ENCODE results near the gene KRT72.

KRT72 gene

DNA sequence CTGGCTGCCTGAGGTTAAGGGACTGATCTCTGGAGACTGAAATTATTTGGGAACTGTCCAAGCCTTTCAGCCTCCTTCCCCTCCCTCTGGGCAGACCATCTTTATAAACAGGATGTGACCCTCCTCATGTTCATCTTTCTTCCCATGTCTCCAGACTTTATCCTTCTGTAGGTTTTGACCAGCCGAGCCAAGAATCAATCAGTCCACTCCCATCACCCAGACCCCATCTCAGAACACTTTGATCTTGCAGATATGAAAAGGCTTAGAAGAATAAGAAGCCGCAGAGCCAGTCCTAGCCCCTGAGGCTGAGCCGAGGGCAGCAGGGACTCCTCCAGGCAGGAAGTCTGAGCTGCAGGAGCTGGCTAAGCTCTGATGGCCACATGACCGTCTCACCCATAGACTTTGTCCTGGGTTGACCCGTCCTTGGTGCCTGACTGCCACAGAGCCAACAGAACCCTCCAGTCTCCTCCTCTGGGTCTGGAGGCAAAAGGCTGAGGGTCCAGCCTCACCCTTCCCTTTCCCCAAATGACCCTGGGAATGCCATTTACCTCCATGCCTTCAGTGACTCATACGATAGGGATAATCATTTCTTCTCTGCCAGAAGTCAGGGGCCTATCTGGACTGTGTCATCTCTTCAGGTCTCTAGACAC, 49.9 kb downstream of the KRT72 start:
- H3K9me3 ChIP-seq (ENCODE audit: insufficient read depth, low read depth, low read length), result no peaks in the 10 kb centered on the region
- no peak overlapping the region for H3K9ac ChIP-seq (ENCODE audit: low read depth, low read length)
- H3K4me3 ChIP-seq (ENCODE audit: low read length), result no peak overlapping the region
- H3K36me3 ChIP-seq (ENCODE audit: insufficient read depth, low read depth, low read length), result no peaks in the 10 kb centered on the region
- H3K27ac ChIP-seq (ENCODE audit: low read length), result no peak overlapping the region
- H3K4me1 ChIP-seq (ENCODE audit: insufficient read depth, low read length), result no peaks in the 10 kb centered on the region
- H3K27me3 ChIP-seq (ENCODE audit: insufficient read depth, low read length), result no peaks in the 10 kb centered on the region; the same call in 1 of the 2 replicates

DNA sequence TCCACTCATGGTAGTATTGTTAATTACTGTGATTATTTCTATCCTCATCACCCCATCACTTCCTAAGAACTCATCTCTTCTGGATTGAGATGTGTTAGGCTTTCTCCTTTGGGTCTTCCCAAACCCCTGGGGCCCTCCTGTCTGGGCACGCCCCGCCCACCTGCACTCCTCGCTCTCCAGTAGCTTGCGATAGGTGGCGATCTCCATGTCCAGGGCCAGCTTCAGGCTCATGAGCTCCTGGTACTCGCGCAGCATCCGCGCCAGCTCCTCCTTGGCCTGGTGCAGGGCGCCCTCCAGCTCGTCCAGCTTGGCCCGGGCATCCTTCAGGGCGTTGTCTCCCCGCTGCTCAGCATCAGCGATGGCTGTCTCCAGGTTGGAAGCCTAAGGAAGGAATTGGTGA, 55.1 kb downstream of the KRT72 start:
- Histone ChIP-seq H3K4me3 (ENCODE audit: low read length) (no peak overlapping the region), H3K36me3 (ENCODE audit: insufficient read depth, low read depth, low read length) (no peaks in the 10 kb centered on the region), H3K4me1 (ENCODE audit: insufficient read depth, low read length) (no peaks in the 10 kb centered on the region), H3K27ac (ENCODE audit: low read length) (no peak overlapping the region), H3K27me3 (ENCODE audit: insufficient read depth, low read length) (no peaks in the 10 kb centered on the region; the same call in 1 of the 2 replicates), H3K9me3 (ENCODE audit: insufficient read depth, low read depth, low read length) (no peaks in the 10 kb centered on the region), H3K9ac (ENCODE audit: low read depth, low read length) (no peak overlapping the region)

DNA sequence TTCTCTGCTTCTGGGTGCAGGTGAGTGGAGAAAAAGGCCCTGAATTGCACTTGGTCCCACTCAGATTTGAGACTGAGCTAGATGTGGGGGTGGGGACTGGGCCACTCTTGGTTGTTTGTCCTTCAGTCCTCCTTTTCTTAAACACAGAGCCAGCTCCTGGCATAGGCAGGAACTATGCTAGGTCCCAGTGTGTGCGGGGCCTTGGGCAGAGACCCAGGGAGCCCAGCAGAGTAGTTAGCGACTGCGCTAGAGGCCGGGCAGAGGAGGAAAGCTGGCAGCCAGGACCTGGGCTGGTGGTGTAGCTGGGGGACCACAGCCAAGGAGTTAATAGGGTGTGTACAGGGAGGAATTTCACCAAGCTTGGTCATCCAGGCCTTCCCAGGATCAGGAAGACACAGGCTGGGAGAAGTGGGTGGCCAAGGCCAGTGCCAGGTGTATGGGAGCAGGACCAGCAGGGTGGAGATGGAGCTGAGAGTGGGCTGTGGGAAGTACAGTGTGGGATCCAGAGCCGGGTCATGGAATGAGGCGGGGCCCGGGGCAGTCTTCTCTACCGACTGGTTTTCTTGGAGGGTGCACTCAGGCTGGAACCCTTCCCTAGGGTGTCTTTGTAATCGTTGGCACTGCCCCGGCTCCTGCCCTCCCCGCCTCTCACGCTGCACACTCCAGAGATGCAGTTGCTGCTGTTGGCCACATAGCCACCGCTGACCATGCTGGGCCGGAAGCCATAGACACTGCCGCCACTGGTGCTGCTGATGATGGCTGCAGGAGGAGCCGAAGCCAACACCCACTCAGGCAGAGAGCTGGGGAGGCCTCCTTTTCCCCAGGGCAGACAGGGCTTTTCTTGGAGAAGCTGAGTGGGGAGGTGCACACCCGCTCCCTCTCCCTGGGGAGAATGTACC, 57.0 kb downstream of the KRT72 start:
- no peaks in the 10 kb centered on the region for H3K36me3 ChIP-seq (ENCODE audit: insufficient read depth, low read depth, low read length)
- H3K27ac ChIP-seq (ENCODE audit: low read length), result no peak overlapping the region
- H3K9ac ChIP-seq (ENCODE audit: low read depth, low read length), result no peak overlapping the region
- H3K4me1 ChIP-seq (ENCODE audit: insufficient read depth, low read length), result no peaks in the 10 kb centered on the region
- no peak overlapping the region for H3K4me3 ChIP-seq (ENCODE audit: low read length)
- no peaks in the 10 kb centered on the region; the same call in 1 of the 2 replicates for H3K27me3 ChIP-seq (ENCODE audit: insufficient read depth, low read length)
- H3K9me3 ChIP-seq (ENCODE audit: insufficient read depth, low read depth, low read length), result no peaks in the 10 kb centered on the region

DNA sequence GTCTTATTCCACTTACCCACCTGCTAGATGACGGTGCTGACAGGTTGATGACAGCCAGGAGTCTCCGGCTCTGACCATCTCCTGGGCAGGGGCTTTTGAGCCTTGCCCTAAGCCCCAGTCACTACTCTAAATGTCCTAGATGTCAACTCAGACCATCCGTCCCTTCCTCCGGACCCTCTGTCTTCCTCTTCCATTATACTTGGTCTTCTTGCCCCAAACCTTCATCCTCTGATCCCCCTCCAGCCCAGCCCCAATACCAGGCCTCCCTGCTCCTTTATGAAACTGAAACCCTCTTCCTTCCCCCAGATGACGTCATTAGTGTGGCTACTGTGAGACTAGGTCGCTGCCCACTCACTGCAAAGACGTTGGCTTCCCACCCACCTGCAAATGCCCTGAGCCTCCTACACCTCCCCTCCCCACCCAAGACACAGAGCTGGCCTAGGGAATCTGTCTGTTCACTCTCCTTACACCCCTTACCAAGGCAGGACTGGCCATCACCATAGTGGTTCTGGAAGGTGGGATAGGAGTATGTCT, 58.4 kb downstream of the KRT72 start:
- H3K9me3 ChIP-seq (ENCODE audit: insufficient read depth, low read depth, low read length), result no peaks in the 10 kb centered on the region
- no peak overlapping the region for H3K27ac ChIP-seq (ENCODE audit: low read length)
- H3K36me3 ChIP-seq (ENCODE audit: insufficient read depth, low read depth, low read length), result no peaks in the 10 kb centered on the region
- H3K9ac ChIP-seq (ENCODE audit: low read depth, low read length), result no peak overlapping the region
- H3K4me3 ChIP-seq (ENCODE audit: low read length), result no peak overlapping the region
- H3K4me1 ChIP-seq (ENCODE audit: insufficient read depth, low read length), result no peaks in the 10 kb centered on the region
- no peaks in the 10 kb centered on the region; the same call in 1 of the 2 replicates for H3K27me3 ChIP-seq (ENCODE audit: insufficient read depth, low read length)

DNA sequence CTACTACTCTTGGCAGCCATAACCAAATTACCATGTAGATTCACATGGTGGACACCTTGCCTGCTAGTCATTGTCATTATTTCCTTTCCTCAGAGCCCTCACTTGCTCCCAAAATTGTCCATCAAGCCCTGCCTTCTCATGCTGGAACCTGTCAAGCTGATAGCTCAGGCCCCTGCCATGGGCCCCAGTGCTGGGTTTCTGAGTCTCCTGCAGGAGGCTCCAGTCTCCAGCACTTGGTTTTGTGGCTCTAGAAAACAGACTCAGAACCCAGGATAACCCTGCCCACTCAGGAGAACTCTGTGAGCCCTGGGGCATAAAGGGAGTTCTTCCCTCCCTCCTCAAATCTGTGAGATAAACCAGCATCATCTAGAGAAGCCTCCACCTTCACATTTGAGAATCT, 59.1 kb downstream of the KRT72 start:
- no peaks in the 10 kb centered on the region for H3K9me3 ChIP-seq (ENCODE audit: insufficient read depth, low read depth, low read length)
- no peaks in the 10 kb centered on the region for H3K36me3 ChIP-seq (ENCODE audit: insufficient read depth, low read depth, low read length)
- H3K27ac ChIP-seq (ENCODE audit: low read length), result no peak overlapping the region
- no peaks in the 10 kb centered on the region; the same call in 1 of the 2 replicates for H3K27me3 ChIP-seq (ENCODE audit: insufficient read depth, low read length)
- H3K4me3 ChIP-seq (ENCODE audit: low read length), result no peak overlapping the region
- H3K4me1 ChIP-seq (ENCODE audit: insufficient read depth, low read length), result no peaks in the 10 kb centered on the region
- no peak overlapping the region for H3K9ac ChIP-seq (ENCODE audit: low read depth, low read length)

DNA sequence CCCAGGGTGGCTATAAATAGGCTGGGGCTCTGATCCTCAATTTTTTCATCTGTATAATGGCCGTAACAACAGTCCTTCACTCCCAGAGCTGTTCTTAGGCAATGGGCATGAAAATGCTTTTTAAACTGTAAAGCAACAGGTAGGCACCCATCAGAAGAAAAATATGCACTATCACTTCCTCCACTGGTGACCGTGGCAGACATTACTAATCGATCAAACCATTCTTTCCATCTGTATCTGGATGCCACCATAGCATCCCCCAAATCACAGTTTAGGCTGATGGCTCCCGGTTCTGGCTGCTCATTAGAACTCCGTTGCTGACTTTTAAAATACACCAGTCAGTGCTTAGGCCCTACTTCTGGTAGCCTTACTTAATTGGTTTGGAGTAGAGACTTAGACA, 59.6 kb downstream of the KRT72 start:
- Histone ChIP-seq H3K4me3 (ENCODE audit: low read length) (no peak overlapping the region), H3K27me3 (ENCODE audit: insufficient read depth, low read length) (no peaks in the 10 kb centered on the region; the same call in 1 of the 2 replicates), H3K36me3 (ENCODE audit: insufficient read depth, low read depth, low read length) (no peaks in the 10 kb centered on the region), H3K27ac (ENCODE audit: low read length) (no peak overlapping the region), H3K9ac (ENCODE audit: low read depth, low read length) (no peak overlapping the region), H3K4me1 (ENCODE audit: insufficient read depth, low read length) (no peaks in the 10 kb centered on the region), H3K9me3 (ENCODE audit: insufficient read depth, low read depth, low read length) (no peaks in the 10 kb centered on the region)

DNA sequence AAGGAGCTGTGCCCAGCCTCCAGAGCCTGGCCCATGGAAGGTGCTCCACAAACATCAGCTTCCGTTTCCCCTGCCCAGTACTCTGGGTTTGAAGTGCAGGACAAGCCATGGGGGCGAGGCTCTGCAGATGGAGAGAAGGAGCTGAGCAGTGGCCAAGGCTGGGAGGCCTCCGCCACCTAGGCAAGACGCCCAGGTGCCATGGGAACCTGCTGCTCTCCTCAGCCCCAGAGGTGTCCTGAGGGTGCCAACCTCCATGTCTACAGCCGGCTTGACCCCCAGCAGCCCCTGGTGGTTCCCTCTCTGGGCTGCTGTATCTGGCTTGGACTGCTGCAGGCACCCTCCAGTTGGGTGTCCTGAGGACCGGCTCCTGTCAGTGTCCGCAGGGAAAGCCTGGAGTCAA, 60.7 kb downstream of the KRT72 start:
- no peaks in the 10 kb centered on the region for H3K36me3 ChIP-seq (ENCODE audit: insufficient read depth, low read depth, low read length)
- no peak overlapping the region for H3K4me3 ChIP-seq (ENCODE audit: low read length)
- no peak overlapping the region for H3K9ac ChIP-seq (ENCODE audit: low read depth, low read length)
- no peak overlapping the region for H3K27ac ChIP-seq (ENCODE audit: low read length)
- H3K27me3 ChIP-seq (ENCODE audit: insufficient read depth, low read length), result no peaks in the 10 kb centered on the region
- no peaks in the 10 kb centered on the region for H3K4me1 ChIP-seq (ENCODE audit: insufficient read depth, low read length)
- H3K9me3 ChIP-seq (ENCODE audit: insufficient read depth, low read depth, low read length), result no peaks in the 10 kb centered on the region

DNA sequence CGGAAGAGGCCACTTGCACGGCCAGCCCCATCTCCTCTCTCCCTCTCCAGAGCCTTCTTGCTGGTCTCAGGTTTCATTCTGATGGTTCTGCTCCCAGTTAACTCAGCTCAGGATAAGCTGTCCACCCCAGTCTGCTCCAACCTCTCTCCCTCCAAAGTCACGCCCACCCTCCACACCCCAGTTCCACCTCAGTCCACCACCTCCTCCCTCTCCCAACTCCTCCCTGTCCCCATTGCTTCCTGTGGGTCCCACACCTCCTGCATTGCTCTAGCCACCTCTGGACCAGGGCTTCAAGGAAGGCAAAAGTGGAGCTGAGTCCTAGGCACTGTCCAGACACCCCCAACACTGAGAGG, 61.5 kb downstream of the KRT72 start:
- no peaks in the 10 kb centered on the region for H3K27me3 ChIP-seq (ENCODE audit: insufficient read depth, low read length)
- H3K9me3 ChIP-seq (ENCODE audit: insufficient read depth, low read depth, low read length), result no peaks in the 10 kb centered on the region
- H3K4me1 ChIP-seq (ENCODE audit: insufficient read depth, low read length), result no peaks in the 10 kb centered on the region
- H3K4me3 ChIP-seq (ENCODE audit: low read length), result no peak overlapping the region
- no peaks in the 10 kb centered on the region for H3K36me3 ChIP-seq (ENCODE audit: insufficient read depth, low read depth, low read length)
- no peak overlapping the region for H3K9ac ChIP-seq (ENCODE audit: low read depth, low read length)
- H3K27ac ChIP-seq (ENCODE audit: low read length), result no peak overlapping the region

DNA sequence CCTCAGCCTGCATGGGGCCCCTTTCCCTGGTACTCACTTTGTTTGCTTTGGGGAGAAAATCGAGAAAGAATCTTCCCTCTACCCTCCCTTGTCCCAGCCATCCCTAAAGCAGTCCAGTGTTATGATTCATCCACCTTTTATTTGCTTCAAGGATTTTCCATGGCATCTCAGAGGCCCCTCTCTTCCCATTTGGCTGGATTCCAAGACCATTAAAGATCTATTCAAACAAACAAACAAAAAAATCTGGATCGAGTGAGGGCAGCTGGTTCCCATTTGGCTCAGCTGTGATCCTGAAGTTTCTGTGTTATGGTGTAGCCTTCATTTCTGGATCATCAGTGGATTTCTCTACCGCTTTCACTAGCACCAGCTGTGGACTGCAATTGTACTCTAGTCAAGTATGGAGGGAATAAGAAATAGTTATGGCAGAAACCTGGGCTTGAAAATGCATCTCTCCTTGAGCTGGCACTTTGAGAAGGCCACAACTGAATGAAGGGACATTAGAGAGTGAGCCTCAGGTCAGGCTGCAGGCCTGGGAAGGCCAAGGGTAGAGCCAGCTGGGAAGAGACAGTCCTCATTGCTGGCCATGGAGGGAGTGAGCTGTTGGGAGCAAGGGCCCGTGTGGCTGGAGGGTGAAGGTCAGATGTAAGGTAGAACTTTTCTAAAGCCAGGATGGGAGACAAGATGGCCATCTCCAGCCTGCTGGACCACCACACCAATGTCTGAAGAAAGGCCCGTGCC, 62.0 kb downstream of the KRT72 start:
- H3K4me3 ChIP-seq (ENCODE audit: low read length), result no peak overlapping the region
- H3K27ac ChIP-seq (ENCODE audit: low read length), result no peak overlapping the region
- no peaks in the 10 kb centered on the region for H3K4me1 ChIP-seq (ENCODE audit: insufficient read depth, low read length)
- H3K9ac ChIP-seq (ENCODE audit: low read depth, low read length), result no peak overlapping the region
- no peaks in the 10 kb centered on the region for H3K36me3 ChIP-seq (ENCODE audit: insufficient read depth, low read depth, low read length)
- H3K27me3 ChIP-seq (ENCODE audit: insufficient read depth, low read length), result no peaks in the 10 kb centered on the region
- H3K9me3 ChIP-seq (ENCODE audit: insufficient read depth, low read depth, low read length), result no peaks in the 10 kb centered on the region

DNA sequence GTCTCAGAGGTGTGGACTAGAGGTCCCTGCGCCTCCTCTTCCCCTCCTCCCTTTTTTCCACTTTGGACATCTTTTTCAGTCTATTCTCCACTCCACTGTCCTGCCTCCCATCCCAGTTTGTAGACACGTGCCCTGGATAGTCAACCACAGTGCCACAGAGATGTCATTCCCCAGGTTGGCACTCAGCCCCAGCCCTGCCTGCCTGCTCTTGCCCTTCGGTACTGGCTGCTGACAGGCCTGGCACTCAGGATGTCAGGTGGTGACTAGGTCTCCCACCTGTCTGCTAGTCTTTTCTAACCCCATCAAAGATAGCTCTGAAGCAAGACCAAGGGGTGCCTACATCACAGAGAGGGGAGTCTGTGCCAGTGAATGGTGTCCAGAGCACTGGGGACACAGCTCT, 64.2 kb downstream of the KRT72 start:
- H3K36me3 ChIP-seq (ENCODE audit: insufficient read depth, low read depth, low read length), result no peaks in the 10 kb centered on the region
- H3K4me1 ChIP-seq (ENCODE audit: insufficient read depth, low read length), result no peaks in the 10 kb centered on the region
- H3K4me3 ChIP-seq (ENCODE audit: low read length), result no peak overlapping the region
- no peak overlapping the region for H3K9ac ChIP-seq (ENCODE audit: low read depth, low read length)
- no peaks in the 10 kb centered on the region for H3K9me3 ChIP-seq (ENCODE audit: insufficient read depth, low read depth, low read length)
- no peaks in the 10 kb centered on the region for H3K27me3 ChIP-seq (ENCODE audit: insufficient read depth, low read length)
- no peak overlapping the region for H3K27ac ChIP-seq (ENCODE audit: low read length)

Data from iPS-20b (cell line).